SK-N-SH treated with all-trans-retinoic acid at 6 μM for 48 hours (cell line): ENCODE measurements around the gene RUNDC1.

Experiments used
- ARNTL ChIP-seq: fragments of 450-650 bp; formaldehyde crosslinking; IDR thresholded peaks from 2 replicates; pipeline ENCODE4 v1.5.0; 2020; ENCODE audit warnings: low read depth, mild to moderate bottlenecking, moderate library complexity, borderline replicate concordance
- ESRRG ChIP-seq: fragments of 250-450 bp; sonication (Bioruptor Pico); IDR thresholded peaks from 2 replicates; pipeline ENCODE4 v1.6.1; 2021; ENCODE audit warnings: mild to moderate bottlenecking
- PPARA ChIP-seq: fragments of 250-450 bp; sonication (Bioruptor Pico); IDR thresholded peaks from 2 replicates; pipeline ENCODE4 v1.5.0; 2020; ENCODE audit warnings: mild to moderate bottlenecking, borderline replicate concordance
- SNAI2 ChIP-seq: fragments of 250-450 bp; sonication (Bioruptor Pico); IDR thresholded peaks from 2 replicates; pipeline ENCODE4 v1.5.0; 2020; ENCODE audit warnings: mild to moderate bottlenecking, moderate library complexity
- TCF4 ChIP-seq: fragments of 250-450 bp; sonication (Bioruptor Pico); IDR thresholded peaks from 2 replicates; pipeline ENCODE4 v1.8.0; 2021; ENCODE audit warnings: mild to moderate bottlenecking, moderate library complexity, borderline replicate concordance
- ZFP30 ChIP-seq: fragments of 450-650 bp; formaldehyde crosslinking; IDR thresholded peaks from 2 replicates; pipeline ENCODE4 v1.5.0; 2022; ENCODE audit warnings: mild to moderate bottlenecking, moderate library complexity
- ZNF8 ChIP-seq: fragments of 450-650 bp; formaldehyde crosslinking; IDR thresholded peaks from 2 replicates; pipeline ENCODE4 v1.5.0; 2020; ENCODE audit warnings: mild to moderate bottlenecking, moderate library complexity
- TF ChIP-seq, protein P1 (sequence below): fragments of 250-450 bp; sonication (Bioruptor Pico); IDR thresholded peaks from 2 replicates; pipeline ENCODE4 v1.5.1; 2020; ENCODE audit warnings: low read depth, mild to moderate bottlenecking, moderate library complexity
- TF ChIP-seq, protein P2 (sequence below): fragments of 250-450 bp; sonication (Bioruptor Pico); IDR thresholded peaks from 2 replicates; pipeline ENCODE4 v1.5.0; 2020; ENCODE audit warnings: mild to moderate bottlenecking, moderate library complexity

DNA sequence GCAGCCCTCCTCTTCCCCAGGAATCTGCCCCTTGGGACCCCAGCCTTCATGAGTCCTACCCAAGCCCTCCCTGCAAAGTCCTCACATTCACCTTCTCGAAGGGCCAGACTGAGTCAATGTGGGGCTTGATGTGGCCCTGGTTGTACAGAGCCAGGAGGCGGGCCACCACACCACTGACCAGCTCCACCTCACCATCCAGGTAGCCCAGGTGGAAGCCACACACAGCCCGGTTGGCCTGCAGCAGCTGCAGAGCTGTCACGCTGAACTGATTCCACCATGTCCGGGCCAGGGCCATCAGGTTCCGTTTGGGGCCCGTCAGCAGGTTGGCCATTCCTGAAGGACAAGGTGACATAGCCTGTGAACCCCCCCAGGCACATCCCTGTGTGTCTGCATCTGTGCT is 35.9 kb downstream of the RUNDC1 start:
- TF ChIP-seq ARNTL (CRISPR knock-in tag) (no peak), TCF4 (CRISPR knock-in tag) (no peak), ESRRG (CRISPR knock-in tag) (no peak), ZNF8 (CRISPR knock-in tag) (no peak), PPARA (no peak), SNAI2 (CRISPR knock-in tag) (no peak), ZFP30 (no peak)
- TF ChIP-seq, protein P1, sequence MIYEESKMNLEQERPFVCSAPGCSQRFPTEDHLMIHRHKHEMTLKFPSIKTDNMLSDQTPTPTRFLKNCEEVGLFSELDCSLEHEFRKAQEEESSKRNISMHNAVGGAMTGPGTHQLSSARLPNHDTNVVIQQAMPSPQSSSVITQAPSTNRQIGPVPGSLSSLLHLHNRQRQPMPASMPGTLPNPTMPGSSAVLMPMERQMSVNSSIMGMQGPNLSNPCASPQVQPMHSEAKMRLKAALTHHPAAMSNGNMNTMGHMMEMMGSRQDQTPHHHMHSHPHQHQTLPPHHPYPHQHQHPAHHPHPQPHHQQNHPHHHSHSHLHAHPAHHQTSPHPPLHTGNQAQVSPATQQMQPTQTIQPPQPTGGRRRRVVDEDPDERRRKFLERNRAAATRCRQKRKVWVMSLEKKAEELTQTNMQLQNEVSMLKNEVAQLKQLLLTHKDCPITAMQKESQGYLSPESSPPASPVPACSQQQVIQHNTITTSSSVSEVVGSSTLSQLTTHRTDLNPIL: no peak
- TF ChIP-seq, protein P2, sequence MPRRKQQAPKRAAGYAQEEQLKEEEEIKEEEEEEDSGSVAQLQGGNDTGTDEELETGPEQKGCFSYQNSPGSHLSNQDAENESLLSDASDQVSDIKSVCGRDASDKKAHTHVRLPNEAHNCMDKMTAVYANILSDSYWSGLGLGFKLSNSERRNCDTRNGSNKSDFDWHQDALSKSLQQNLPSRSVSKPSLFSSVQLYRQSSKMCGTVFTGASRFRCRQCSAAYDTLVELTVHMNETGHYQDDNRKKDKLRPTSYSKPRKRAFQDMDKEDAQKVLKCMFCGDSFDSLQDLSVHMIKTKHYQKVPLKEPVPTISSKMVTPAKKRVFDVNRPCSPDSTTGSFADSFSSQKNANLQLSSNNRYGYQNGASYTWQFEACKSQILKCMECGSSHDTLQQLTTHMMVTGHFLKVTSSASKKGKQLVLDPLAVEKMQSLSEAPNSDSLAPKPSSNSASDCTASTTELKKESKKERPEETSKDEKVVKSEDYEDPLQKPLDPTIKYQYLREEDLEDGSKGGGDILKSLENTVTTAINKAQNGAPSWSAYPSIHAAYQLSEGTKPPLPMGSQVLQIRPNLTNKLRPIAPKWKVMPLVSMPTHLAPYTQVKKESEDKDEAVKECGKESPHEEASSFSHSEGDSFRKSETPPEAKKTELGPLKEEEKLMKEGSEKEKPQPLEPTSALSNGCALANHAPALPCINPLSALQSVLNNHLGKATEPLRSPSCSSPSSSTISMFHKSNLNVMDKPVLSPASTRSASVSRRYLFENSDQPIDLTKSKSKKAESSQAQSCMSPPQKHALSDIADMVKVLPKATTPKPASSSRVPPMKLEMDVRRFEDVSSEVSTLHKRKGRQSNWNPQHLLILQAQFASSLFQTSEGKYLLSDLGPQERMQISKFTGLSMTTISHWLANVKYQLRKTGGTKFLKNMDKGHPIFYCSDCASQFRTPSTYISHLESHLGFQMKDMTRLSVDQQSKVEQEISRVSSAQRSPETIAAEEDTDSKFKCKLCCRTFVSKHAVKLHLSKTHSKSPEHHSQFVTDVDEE (CRISPR knock-in tag): no peak
